ENCODE measurements around the gene OR2A2.
"Not testable (repeated sequence)": the region's sequence is repeated elsewhere in the genome, so short reads cannot be mapped to it uniquely, and the experiment has no call there.

Gene OR2A2

DNA sequence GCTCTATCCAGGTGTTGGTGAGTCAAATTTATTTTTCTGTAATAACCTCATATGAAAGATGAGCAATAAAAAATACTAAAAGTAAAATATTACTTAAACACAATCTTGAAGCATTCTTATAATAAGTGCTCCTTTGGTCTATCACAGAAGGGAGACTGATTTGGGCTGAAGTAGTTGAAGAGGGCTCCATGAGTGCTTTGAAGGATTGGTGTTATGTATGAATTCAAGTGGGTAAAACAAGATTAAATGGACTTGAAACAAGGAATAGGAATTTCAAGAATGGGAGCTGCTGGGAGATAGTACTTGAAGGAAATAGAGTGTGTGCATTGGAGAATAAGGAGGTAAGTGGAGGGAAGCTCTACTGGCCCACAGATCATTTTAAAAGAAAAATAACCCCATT is 7.3 kb upstream of the OR2A2 start:
- Histone ChIP-seq H3K4me3 (ENCODE audit: extremely low read depth, insufficient read depth, low read length, poor library complexity, severe bottlenecking) (no peak overlapping the region), H3K27ac (ENCODE audit: low read depth, low read length, severe bottlenecking) (no peak overlapping the region), H3K9me3 (ENCODE audit: control insufficient read depth, low read length) (no peaks in the 10 kb centered on the region), H3K36me3 (ENCODE audit: control insufficient read depth, insufficient read depth, low read length) (no peaks in the 10 kb centered on the region), H3K4me1 (ENCODE audit: control insufficient read depth, insufficient read depth, low read length, poor library complexity, severe bottlenecking) (peaks cover 8% of the 10 kb centered on the region)

DNA sequence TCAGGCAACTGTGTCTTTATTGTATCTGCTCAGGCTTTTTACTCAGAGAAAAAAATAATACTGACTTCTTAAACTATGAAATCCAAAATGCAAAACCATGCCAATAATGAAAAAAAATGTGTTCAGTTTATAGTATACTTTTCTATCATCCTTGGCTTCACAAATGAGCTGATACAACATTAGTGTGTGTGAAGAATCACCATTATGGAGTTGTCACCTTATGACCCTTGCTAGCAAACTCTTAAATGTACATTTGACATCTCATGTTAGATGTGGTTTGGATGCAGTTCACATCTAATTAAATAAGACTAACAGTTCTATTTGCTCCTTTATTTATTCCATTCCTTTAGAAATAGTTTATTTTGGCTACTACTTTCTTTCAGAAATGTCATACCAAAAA is 4.2 kb upstream of the OR2A2 start:
- H3K9me3 ChIP-seq (ENCODE audit: control insufficient read depth, low read length), result no peaks in the 10 kb centered on the region

DNA sequence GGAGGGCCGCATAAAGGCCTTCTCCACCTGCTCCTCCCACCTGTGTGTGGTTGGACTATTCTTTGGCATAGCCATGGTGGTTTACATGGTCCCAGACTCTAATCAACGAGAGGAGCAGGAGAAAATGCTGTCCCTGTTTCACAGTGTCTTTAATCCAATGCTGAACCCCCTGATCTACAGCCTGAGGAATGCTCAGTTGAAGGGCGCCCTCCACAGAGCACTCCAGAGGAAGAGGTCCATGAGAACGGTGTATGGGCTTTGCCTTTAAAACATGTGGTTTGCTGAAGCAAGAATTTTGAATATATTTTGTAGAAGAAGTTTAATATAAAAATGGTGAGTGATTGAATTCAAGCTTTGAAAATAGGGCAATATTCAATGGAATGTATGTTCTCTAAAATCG is 889 bp downstream of the OR2A2 start:
- 78 to 96% methylated on average over 3 of the region's 5 CpGs for WGBS, 2 experiments (ENCODE audit: insufficient coverage in 2 of 2)
- Histone ChIP-seq H3K36me3 (ENCODE audit: control insufficient read depth, insufficient read depth, low read length) (no peaks in the 10 kb centered on the region), H3K4me3 (ENCODE audit: extremely low read depth, insufficient read depth, low read length, poor library complexity, severe bottlenecking) (no peak overlapping the region), H3K27ac (ENCODE audit: low read depth, low read length, severe bottlenecking) (no peak overlapping the region), H3K9me3 (ENCODE audit: control insufficient read depth, low read length) (no peaks in the 10 kb centered on the region), H3K4me1 (ENCODE audit: control insufficient read depth, insufficient read depth, low read length, poor library complexity, severe bottlenecking) (no peaks in the 10 kb centered on the region)

More for the DNA sequence above, 4.2 kb upstream of the OR2A2 start:
- no peaks in the 10 kb centered on the region for H3K36me3 ChIP-seq (ENCODE audit: control insufficient read depth, insufficient read depth, low read length)
- H3K27ac ChIP-seq (ENCODE audit: low read depth, low read length, severe bottlenecking), result no peak overlapping the region
- no peak overlapping the region for H3K4me3 ChIP-seq (ENCODE audit: extremely low read depth, insufficient read depth, low read length, poor library complexity, severe bottlenecking)
- peaks cover 8% of the 10 kb centered on the region for H3K4me1 ChIP-seq (ENCODE audit: control insufficient read depth, insufficient read depth, low read length, poor library complexity, severe bottlenecking)

DNA sequence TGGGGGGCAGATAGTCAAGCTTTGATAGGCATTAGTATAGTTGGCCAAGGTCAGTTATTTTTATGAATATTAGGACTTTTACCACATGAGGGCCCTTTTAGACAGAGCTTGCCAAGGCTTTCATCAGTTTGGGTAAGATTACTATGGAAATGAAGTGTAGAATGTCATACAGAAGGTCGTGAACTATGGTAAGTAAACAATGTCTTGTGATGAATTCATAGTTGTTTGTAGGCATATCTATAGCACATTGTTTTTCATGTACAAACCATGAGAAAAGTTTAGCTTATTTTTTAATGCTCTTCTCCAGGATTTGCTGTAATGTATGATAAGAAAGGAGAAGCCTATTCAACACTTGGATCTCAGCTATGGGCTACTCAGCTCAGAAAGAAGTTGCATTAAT is 4.3 kb downstream of the OR2A2 start:
- H3K4me3 ChIP-seq (ENCODE audit: extremely low read depth, insufficient read depth, low read length, poor library complexity, severe bottlenecking), result no peak overlapping the region
- H3K4me1 ChIP-seq (ENCODE audit: control insufficient read depth, insufficient read depth, low read length, poor library complexity, severe bottlenecking), result no peaks in the 10 kb centered on the region
- WGBS, 2 experiments (ENCODE audit: insufficient coverage in 2 of 2), result no CpG with 5 or more reads among the region's 1 CpG
- H3K9me3 ChIP-seq (ENCODE audit: control insufficient read depth, low read length), result no peaks in the 10 kb centered on the region
- H3K27ac ChIP-seq (ENCODE audit: low read depth, low read length, severe bottlenecking), result no peak overlapping the region
- H3K36me3 ChIP-seq (ENCODE audit: control insufficient read depth, insufficient read depth, low read length), result no peaks in the 10 kb centered on the region

DNA sequence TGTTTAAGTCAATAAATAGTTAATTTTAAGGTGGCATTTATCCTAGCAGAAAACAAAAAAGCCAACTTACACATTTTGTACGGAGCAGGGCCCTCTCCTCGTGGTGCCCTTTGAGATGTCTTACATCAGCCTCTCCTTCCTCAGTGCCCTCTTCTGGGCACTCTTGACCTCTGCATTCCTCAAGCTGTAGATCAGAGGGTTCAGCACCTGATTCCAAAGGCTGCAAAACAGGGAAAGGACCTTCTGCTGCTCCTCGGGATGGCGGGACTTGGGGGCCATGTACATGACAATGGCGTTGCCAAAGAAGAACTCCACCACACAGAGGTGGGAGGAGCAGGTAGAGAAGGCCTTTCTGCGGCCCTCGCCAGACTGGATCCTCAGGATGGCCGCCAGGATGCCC is 9.0 kb downstream of the OR2A2 start:
- Histone ChIP-seq H3K9me3 (ENCODE audit: control insufficient read depth, low read length) (no peaks in the 10 kb centered on the region), H3K27ac (ENCODE audit: low read depth, low read length, severe bottlenecking) (no peak overlapping the region), H3K36me3 (ENCODE audit: control insufficient read depth, insufficient read depth, low read length) (no peaks in the 10 kb centered on the region), H3K4me3 (ENCODE audit: extremely low read depth, insufficient read depth, low read length, poor library complexity, severe bottlenecking) (no peak overlapping the region), H3K4me1 (ENCODE audit: control insufficient read depth, insufficient read depth, low read length, poor library complexity, severe bottlenecking) (no peaks in the 10 kb centered on the region)
- 62 to 72% methylated on average over 5 to 7 of the region's 8 CpGs for WGBS, 2 experiments (ENCODE audit: insufficient coverage in 2 of 2)

DNA sequence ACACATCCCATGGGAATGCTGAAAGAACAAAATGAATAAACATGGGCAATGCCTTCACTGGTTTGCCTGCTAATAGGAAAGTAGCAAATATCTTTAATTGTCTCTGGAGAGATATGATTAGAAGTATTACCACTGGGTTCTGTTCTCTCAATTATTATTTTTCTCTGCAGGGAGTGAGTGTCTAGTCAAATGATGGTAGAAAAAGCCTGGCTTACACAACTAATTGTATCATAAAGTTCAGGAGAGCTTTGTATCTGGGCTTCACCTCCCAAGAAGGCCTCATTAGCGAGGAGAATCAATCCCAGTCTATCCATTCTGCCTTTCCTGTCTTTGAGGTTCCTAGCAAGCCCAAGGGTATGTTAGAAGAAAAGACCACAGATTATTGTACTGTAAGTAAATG is 13.5 kb downstream of the OR2A2 start, which contains the start of gene OR2A14:
Gene OR2A14 (plus strand): TSS at position 301 of the 400 bp plus-strand sequence. CDS start 5,937 bp downstream, outside the sequence.
- no peaks in the 10 kb centered on the region for H3K4me1 ChIP-seq (ENCODE audit: control insufficient read depth, insufficient read depth, low read length, poor library complexity, severe bottlenecking)
- no peaks in the 10 kb centered on the region for H3K36me3 ChIP-seq (ENCODE audit: control insufficient read depth, insufficient read depth, low read length)
- H3K27ac ChIP-seq (ENCODE audit: low read depth, low read length, severe bottlenecking), result no peak within 1 kb of the TSS
- no CpG with 5 or more reads among the region's 1 CpG for WGBS, 2 experiments (ENCODE audit: insufficient coverage in 2 of 2)
- H3K4me3 ChIP-seq (ENCODE audit: extremely low read depth, insufficient read depth, low read length, poor library complexity, severe bottlenecking), result no peak within 1 kb of the TSS
- H3K9me3 ChIP-seq (ENCODE audit: control insufficient read depth, low read length), result no peaks in the 10 kb centered on the region

DNA sequence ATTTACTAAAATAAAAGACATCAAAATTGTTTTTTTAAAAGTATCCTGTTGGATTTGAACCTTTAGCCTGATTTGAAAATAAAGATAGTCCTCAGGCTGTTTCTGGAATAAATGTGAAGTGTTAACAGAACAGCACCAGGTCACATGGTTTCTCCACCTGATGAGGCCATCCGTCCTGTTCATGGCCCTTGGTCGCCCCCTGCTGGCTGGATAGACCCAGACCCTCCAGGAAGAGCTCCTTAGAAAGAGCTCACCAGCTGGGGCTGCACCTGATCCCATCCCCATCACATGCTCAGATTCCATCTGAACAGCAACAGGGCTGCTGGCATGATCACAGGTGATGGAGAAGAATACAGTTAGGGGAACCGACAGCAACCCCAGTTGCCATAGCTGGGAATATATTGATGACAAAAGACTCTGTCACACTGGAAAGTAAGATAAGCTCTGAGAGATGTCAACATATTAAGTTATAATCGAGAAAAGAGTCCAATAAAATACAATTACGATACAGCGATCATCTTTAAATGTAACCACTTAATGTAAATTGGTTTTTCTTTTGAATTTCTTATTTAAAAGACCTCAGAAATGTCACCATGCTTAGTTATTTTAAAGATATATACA is 18.4 kb downstream of the OR2A2 start:
- Histone ChIP-seq H3K4me3 (ENCODE audit: extremely low read depth, insufficient read depth, low read length, poor library complexity, severe bottlenecking) (no peak overlapping the region), H3K4me1 (ENCODE audit: control insufficient read depth, insufficient read depth, low read length, poor library complexity, severe bottlenecking) (no peaks in the 10 kb centered on the region), H3K27ac (ENCODE audit: low read depth, low read length, severe bottlenecking) (no peak overlapping the region), H3K36me3 (ENCODE audit: control insufficient read depth, insufficient read depth, low read length) (no peaks in the 10 kb centered on the region), H3K9me3 (ENCODE audit: control insufficient read depth, low read length) (no peaks in the 10 kb centered on the region)
- WGBS, 2 experiments (ENCODE audit: insufficient coverage in 2 of 2), result 0% methylated on average over 1 to 2 of the region's 6 CpGs

DNA sequence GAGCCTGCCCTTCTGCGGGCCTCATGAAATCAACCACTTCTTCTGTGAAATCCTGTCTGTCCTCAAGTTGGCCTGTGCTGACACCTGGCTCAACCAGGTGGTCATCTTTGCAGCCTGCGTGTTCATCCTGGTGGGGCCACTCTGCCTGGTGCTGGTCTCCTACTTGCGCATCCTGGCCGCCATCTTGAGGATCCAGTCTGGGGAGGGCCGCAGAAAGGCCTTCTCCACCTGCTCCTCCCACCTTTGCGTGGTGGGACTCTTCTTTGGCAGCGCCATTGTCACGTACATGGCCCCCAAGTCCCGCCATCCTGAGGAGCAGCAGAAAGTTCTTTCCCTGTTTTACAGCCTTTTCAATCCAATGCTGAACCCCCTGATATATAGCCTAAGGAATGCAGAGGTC is 20.2 kb downstream of the OR2A2 start:
- WGBS, 2 experiments (ENCODE audit: insufficient coverage in 2 of 2), result 90 to 96% methylated on average over 8 to 9 of the region's 9 CpGs
- not testable (repeated sequence) for H3K27ac ChIP-seq (ENCODE audit: low read depth, low read length, severe bottlenecking); H3K36me3 ChIP-seq (ENCODE audit: control insufficient read depth, insufficient read depth, low read length); H3K4me1 ChIP-seq (ENCODE audit: control insufficient read depth, insufficient read depth, low read length, poor library complexity, severe bottlenecking); H3K9me3 ChIP-seq (ENCODE audit: control insufficient read depth, low read length); H3K4me3 ChIP-seq (ENCODE audit: extremely low read depth, insufficient read depth, low read length, poor library complexity, severe bottlenecking)

DNA sequence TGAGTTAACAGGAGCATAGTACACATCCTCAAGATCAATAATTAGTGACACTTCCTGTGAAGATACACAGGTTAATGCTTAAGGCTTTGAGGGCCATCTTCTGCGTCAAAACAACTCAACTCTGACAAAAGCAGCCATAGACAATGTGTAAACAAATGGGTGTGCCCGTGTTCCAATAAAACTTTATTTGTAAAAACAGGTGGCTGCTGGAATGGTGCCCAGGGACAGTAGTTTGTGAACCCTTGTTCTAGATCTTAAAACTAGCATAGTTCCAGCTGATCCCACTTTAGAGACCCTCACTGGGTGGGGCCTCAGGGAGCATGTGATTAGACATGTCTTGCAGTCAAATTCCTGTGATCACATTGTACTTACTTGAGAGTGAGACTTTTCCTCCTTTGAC is 21.3 kb downstream of the OR2A2 start:
- 100% methylated on average over 2 of the region's 2 CpGs; no CpG with 5 or more reads in 1 of the 2 experiments for WGBS, 2 experiments (ENCODE audit: insufficient coverage in 2 of 2)
- H3K4me3 ChIP-seq (ENCODE audit: extremely low read depth, insufficient read depth, low read length, poor library complexity, severe bottlenecking), result no peak overlapping the region
- no peak overlapping the region for H3K27ac ChIP-seq (ENCODE audit: low read depth, low read length, severe bottlenecking)
- no peaks in the 10 kb centered on the region for H3K4me1 ChIP-seq (ENCODE audit: control insufficient read depth, insufficient read depth, low read length, poor library complexity, severe bottlenecking)
- H3K9me3 ChIP-seq (ENCODE audit: control insufficient read depth, low read length), result no peaks in the 10 kb centered on the region
- no peaks in the 10 kb centered on the region for H3K36me3 ChIP-seq (ENCODE audit: control insufficient read depth, insufficient read depth, low read length)

DNA sequence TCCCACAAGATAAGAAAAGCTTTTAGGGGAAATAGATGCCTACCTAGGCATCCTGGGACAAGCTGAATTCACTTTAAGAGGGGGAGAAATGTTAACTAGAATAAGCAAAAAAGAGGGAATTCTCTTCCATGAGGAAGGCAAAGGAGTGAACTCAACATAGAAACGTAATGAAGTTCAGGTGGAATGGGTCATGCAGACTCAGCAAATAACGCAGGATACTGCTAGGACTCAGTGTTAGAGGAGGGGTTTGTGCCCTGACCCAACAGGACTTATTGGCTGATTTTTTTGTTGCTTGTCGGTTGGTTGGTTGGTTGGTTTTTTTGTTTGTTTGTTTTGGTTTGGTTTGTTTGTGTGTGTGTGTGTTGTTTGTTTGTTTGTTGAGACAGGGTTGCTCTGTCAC is 22.9 kb downstream of the OR2A2 start:
- no peak overlapping the region for H3K27ac ChIP-seq (ENCODE audit: low read depth, low read length, severe bottlenecking)
- H3K4me1 ChIP-seq (ENCODE audit: control insufficient read depth, insufficient read depth, low read length, poor library complexity, severe bottlenecking), result no peaks in the 10 kb centered on the region
- H3K36me3 ChIP-seq (ENCODE audit: control insufficient read depth, insufficient read depth, low read length), result no peaks in the 10 kb centered on the region
- 81 to 89% methylated on average over 3 of the region's 3 CpGs for WGBS, 2 experiments (ENCODE audit: insufficient coverage in 2 of 2)
- H3K9me3 ChIP-seq (ENCODE audit: control insufficient read depth, low read length), result no peaks in the 10 kb centered on the region
- H3K4me3 ChIP-seq (ENCODE audit: extremely low read depth, insufficient read depth, low read length, poor library complexity, severe bottlenecking), result no peak overlapping the region

DNA sequence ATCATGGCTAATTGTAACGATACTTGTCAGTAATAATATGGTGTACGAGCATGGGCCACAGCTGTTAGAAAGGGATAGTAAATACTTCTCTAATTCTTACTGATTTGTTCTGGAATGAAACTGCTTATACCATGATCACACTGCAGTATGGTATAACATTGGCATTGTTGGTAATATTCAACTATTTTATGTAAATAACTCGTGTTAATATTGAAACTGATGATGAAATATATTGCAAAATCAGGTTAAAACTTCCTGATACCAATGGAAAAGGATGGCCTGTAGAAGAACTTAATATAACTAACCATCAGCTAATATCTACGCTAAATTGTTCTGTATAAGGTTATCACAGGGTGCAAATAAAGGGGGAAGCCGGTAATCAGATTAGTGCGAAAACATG is 23.9 kb downstream of the OR2A2 start:
- Histone ChIP-seq H3K4me1 (ENCODE audit: control insufficient read depth, insufficient read depth, low read length, poor library complexity, severe bottlenecking) (no peaks in the 10 kb centered on the region), H3K36me3 (ENCODE audit: control insufficient read depth, insufficient read depth, low read length) (no peaks in the 10 kb centered on the region), H3K4me3 (ENCODE audit: extremely low read depth, insufficient read depth, low read length, poor library complexity, severe bottlenecking) (no peak overlapping the region), H3K27ac (ENCODE audit: low read depth, low read length, severe bottlenecking) (no peak overlapping the region), H3K9me3 (ENCODE audit: control insufficient read depth, low read length) (no peaks in the 10 kb centered on the region)
- WGBS, 2 experiments (ENCODE audit: insufficient coverage in 2 of 2), result 38 to 100% methylated on average over 1 to 2 of the region's 6 CpGs
